Suprapubic skin (tissue), 4 donors: Measurements from ENCODE around the gene SLC28A1. TPM values are rescaled to one million over a fixed set of nuclear protein-coding genes. Genes with fewer than 3 reads are reported as not detected.

ENCODE experiments used
- DNase-seq, 2 donors: peaks; one replicate each; pipeline ENCODE4 v3.0.0-alpha.2; 2019; ENCODE audit warnings: low spot score in 2 of 2
- H3K27ac ChIP-seq: fragments of 200-600 bp; sonication (generic); one replicate; pipeline ENCODE4 v1.5.1; 2019
- H3K27me3 ChIP-seq: fragments of 200-600 bp; sonication (generic); one replicate; pipeline ENCODE4 v1.5.1; 2019
- H3K36me3 ChIP-seq: fragments of 200-600 bp; sonication (generic); one replicate; pipeline ENCODE4 v1.5.1; 2019
- H3K4me1 ChIP-seq: fragments of 200-600 bp; sonication (generic); one replicate; pipeline ENCODE4 v1.5.1; 2019
- H3K4me3 ChIP-seq: fragments of 200-600 bp; sonication (generic); one replicate; pipeline ENCODE4 v1.5.1; 2019; ENCODE audit warnings: mild to moderate bottlenecking
- H3K9me3 ChIP-seq: fragments of 200-600 bp; sonication (generic); one replicate; pipeline ENCODE4 v1.5.1; 2019
- EP300 ChIP-seq: sonication (generic); formaldehyde crosslinking; IDR thresholded peaks from one replicate; pipeline ENCODE4 v1.6.1; 2017; ENCODE audit warnings: antibody characterized with exemption
- POLR2A ChIP-seq, 2 donors: fragments of 450-650 bp; IDR thresholded peaks; one replicate each; pipeline ENCODE4 v1.6.1; 2017; ENCODE audit warnings: antibody characterized with exemption in 2 of 2, mild to moderate bottlenecking in 2 of 2, moderate library complexity in 2 of 2
- POLR2AphosphoS5 ChIP-seq, 3 donors: sonication (generic); formaldehyde crosslinking; IDR thresholded peaks; one replicate each; pipeline ENCODE4 v1.6.1; 2017; ENCODE audit warnings: antibody characterized with exemption in 3 of 3
- WGBS: methylation state at CpG from one replicate; pipeline ENCODE4 v1.1.5; 2018; 5-methylcytosine and 5-hydroxymethylcytosine counted together
- total RNA-seq, 4 donors: library from RNA; depleted of rRNA; stranded (reverse); fragments of >200 nt; gene quantifications; one replicate each; pipeline ENCODE4 v1.1.0, GENCODE V29; 2016
- TF ChIP-seq, protein P1 (sequence below), 2 donors: fragments of 200-600 bp in 1 of 2; fragments of 450-650 bp in 1 of 2; sonication (generic) in 1 of 2; IDR thresholded peaks; one replicate each; pipeline ENCODE4 v1.5.1; 2016 to 2019; ENCODE audit warnings: antibody characterized with exemption in 2 of 2, mild to moderate bottlenecking in 1 of 2, moderate library complexity in 1 of 2

The SLC28A1 gene
- total RNA-seq, 4 donors from 2014 or later: not detected

DNA sequence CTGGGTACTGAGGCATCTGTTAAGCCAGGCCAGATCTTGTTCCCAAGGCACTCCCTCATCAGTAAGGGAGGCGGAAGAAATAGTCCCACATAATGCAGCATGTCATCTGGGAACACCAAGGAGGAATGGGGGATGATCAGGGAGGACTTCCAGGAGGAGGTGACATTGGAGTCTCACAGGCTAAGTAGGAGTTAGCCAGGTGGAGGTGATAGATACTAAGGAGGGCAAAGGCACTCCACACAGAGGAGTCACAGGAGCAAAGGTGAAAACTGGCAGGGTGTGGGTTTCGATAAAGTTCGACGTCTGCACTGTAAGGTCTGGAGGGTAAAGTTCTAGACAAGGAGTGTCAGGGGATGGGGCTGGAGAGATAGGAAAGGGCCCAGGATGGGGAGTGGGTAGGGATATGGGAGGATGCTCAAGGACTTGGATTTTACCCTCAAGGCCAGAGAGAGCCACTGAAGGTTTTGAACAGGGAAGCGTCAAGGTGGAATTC lies 6.3 kb downstream of the SLC28A1 start:
- DNase-seq: no peak
- H3K27me3 ChIP-seq: no peaks in the 10 kb centered on the region
- H3K36me3 ChIP-seq: no peaks in the 10 kb centered on the region
- WGBS: 98% methylated on average over 5 of the region's 5 CpGs
- no peaks in the 10 kb centered on the region for H3K9me3 ChIP-seq
- TF ChIP-seq POLR2A (IDR thresholded peaks at IDR 0.05): no peak
- TF ChIP-seq POLR2AphosphoS5 (IDR thresholded peaks at IDR 0.05): no peak
- TF ChIP-seq, protein P1, sequence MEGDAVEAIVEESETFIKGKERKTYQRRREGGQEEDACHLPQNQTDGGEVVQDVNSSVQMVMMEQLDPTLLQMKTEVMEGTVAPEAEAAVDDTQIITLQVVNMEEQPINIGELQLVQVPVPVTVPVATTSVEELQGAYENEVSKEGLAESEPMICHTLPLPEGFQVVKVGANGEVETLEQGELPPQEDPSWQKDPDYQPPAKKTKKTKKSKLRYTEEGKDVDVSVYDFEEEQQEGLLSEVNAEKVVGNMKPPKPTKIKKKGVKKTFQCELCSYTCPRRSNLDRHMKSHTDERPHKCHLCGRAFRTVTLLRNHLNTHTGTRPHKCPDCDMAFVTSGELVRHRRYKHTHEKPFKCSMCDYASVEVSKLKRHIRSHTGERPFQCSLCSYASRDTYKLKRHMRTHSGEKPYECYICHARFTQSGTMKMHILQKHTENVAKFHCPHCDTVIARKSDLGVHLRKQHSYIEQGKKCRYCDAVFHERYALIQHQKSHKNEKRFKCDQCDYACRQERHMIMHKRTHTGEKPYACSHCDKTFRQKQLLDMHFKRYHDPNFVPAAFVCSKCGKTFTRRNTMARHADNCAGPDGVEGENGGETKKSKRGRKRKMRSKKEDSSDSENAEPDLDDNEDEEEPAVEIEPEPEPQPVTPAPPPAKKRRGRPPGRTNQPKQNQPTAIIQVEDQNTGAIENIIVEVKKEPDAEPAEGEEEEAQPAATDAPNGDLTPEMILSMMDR (IDR thresholded peaks at IDR 0.05): no peak
- no peak for TF ChIP-seq EP300
- H3K4me1 ChIP-seq: no peaks in the 10 kb centered on the region
- no peak overlapping the region for H3K4me3 ChIP-seq
- H3K27ac ChIP-seq: no peak overlapping the region

DNA sequence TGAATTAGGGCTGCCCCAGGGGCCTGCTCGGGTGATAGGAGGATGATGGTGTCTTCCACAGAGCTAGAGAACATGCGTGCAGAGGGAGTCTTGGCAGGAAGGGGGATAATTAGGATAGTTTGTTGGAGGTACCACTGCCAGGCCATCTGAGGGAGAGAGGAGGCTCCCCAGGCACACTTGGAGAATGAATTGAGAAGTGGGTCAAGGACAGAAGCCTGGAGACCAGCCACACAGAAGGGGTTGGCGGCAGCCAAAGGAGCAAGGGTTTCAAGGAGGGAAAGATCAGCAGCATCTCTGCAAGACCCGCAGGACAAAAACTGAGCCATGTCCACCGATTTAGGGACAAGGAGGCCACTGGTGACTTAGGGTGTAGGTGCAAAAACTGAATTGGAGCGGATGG lies 6.9 kb downstream of the SLC28A1 start:
- TF ChIP-seq POLR2A (IDR thresholded peaks at IDR 0.05) (no peak), POLR2AphosphoS5 (IDR thresholded peaks at IDR 0.05) (no peak)
- TF ChIP-seq, protein P1 (IDR thresholded peaks at IDR 0.05): no peak
- H3K27me3 ChIP-seq: no peaks in the 10 kb centered on the region
- 89% methylated on average over 6 of the region's 6 CpGs for WGBS
- no peaks in the 10 kb centered on the region for H3K4me1 ChIP-seq
- H3K27ac ChIP-seq: no peak overlapping the region
- no peaks in the 10 kb centered on the region for H3K36me3 ChIP-seq
- H3K9me3 ChIP-seq: no peaks in the 10 kb centered on the region
- DNase-seq: no peak
- H3K4me3 ChIP-seq: no peak overlapping the region

DNA sequence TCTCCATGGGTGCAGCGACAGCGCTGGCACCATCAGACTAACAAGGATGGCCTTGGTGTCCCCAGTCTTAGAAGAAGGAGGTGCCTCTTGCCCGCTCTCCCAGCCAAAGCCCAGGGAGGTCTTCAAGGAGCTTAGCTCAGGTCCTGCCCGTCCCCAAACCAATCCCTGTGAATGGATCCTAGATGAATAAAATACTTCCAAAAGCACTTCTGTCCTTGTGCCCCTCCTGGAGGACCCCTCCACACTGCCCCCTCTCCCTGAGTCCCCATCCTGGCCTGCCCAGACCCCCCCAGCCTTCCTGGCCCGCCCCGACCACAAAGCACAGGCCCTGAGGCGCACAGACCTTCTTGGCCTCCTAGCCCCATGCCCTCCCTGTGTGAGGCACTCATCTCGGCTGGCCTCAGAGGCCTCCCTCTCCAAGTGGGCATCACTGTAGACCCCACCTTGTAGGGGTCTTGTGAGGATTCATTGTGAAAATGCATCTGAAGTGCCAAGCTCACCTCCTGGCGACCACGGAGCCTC lies 8.4 kb downstream of the SLC28A1 start:
- Histone ChIP-seq H3K9me3 (no peaks in the 10 kb centered on the region), H3K27me3 (no peaks in the 10 kb centered on the region), H3K4me3 (no peak overlapping the region), H3K27ac (no peak overlapping the region), H3K4me1 (no peaks in the 10 kb centered on the region), H3K36me3 (no peaks in the 10 kb centered on the region)
- WGBS: 100% methylated on average over 5 of the region's 10 CpGs
- no peak for DNase-seq
- TF ChIP-seq, protein P1 (IDR thresholded peaks at IDR 0.05): no peak
- TF ChIP-seq EP300: no peak
- no peak for TF ChIP-seq POLR2AphosphoS5 (IDR thresholded peaks at IDR 0.05)
- no peak for TF ChIP-seq POLR2A (IDR thresholded peaks at IDR 0.05)

DNA sequence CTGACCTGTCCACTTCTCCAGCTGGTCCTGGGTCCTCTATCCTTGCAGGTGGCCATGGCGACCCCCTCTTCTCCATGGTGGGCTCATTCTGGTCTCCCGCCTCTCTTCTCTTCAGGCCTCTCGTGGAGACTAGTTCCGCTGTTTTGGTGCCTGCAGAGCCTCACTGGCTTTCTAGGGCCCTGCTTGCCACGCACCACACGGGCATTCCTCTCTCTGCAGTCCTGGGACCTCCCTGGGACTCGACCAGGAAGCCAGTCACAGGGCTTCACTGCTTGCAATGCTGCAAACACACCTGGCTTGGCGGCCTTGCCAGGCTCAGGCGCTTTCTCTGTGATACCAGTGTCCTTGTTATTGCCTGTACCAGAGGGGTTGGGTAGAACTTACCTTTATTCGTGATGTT lies 9.1 kb downstream of the SLC28A1 start:
- TF ChIP-seq, protein P1 (IDR thresholded peaks at IDR 0.05): no peak
- no peak for TF ChIP-seq POLR2A (IDR thresholded peaks at IDR 0.05)
- TF ChIP-seq EP300: no peak
- TF ChIP-seq POLR2AphosphoS5 (IDR thresholded peaks at IDR 0.05): no peak
- no peaks in the 10 kb centered on the region for H3K9me3 ChIP-seq
- no peak overlapping the region for H3K27ac ChIP-seq

DNA sequence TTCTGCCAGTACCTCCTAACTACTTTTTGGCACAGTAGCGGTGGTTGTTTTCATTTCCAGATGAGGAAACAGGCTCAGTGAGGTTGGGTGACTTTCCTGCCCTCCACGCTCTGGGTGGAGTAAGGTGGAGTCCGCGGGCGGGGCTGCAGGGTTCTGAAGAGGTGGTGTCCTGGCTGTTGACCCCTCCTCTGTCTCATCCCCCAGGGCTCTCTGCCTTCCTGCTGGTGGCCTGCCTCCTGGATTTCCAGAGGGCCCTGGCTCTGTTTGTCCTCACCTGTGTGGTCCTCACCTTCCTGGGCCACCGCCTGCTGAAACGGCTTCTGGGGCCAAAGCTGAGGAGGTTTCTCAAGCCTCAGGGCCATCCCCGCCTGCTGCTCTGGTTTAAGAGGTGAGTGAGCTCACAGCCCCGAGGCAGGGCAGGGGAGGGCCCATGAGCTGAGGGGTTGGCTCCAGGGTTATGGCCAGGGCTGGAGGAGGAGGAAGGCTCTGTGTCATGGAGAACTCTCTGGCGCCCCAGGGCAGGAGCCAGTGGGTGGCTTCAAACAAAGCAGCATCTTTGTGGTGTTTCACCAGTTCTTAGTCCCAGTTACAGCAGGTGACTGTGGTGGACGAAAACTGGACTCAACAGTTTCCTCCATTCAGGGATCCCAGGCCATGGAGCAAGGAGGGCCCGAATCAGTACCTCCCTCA lies 10.4 kb downstream of the SLC28A1 start:
- Histone ChIP-seq H3K27me3 (no peaks in the 10 kb centered on the region), H3K4me3 (no peak overlapping the region)
- TF ChIP-seq POLR2AphosphoS5 (IDR thresholded peaks at IDR 0.05): no peak

More for the DNA sequence above, 9.1 kb downstream of the SLC28A1 start:
- no peak for DNase-seq
- H3K4me1 ChIP-seq: no peaks in the 10 kb centered on the region
- no peaks in the 10 kb centered on the region for H3K36me3 ChIP-seq
- no peaks in the 10 kb centered on the region for H3K27me3 ChIP-seq
- no peak overlapping the region for H3K4me3 ChIP-seq
- 93% methylated on average over 10 of the region's 10 CpGs for WGBS

More for the DNA sequence above, 10.4 kb downstream of the SLC28A1 start:
- WGBS: 63% methylated on average over 12 of the region's 12 CpGs
- Histone ChIP-seq H3K9me3 (no peaks in the 10 kb centered on the region), H3K36me3 (no peaks in the 10 kb centered on the region), H3K27ac (no peak overlapping the region), H3K4me1 (no peaks in the 10 kb centered on the region)
- no peak for DNase-seq
